Stomach (tissue), 4 donors: ENCODE measurements around the gene PCSK7.

Experiments used
- CTCF ChIP-seq, 7 experiments: fragments of 450-650 bp in 4 of 7; fragments of 200-600 bp in 3 of 7; sonication (generic) in 3 of 7; IDR thresholded peaks; one replicate each; pipeline ENCODE4 v1.5.1; 2016 to 2019; ENCODE audit warnings: antibody characterized with exemption in 7 of 7, control low read depth in 2 of 7, mild to moderate bottlenecking in 1 of 7
- EP300 ChIP-seq: sonication (generic); formaldehyde crosslinking; IDR thresholded peaks from one replicate; pipeline ENCODE4 v1.6.1; 2017; ENCODE audit warnings: antibody characterized with exemption
- POLR2AphosphoS5 ChIP-seq, 3 donors: sonication (generic); formaldehyde crosslinking; IDR thresholded peaks; one replicate each; pipeline ENCODE4 v1.6.1; 2016; ENCODE audit warnings: antibody characterized with exemption in 3 of 3

- no peak for TF ChIP-seq EP300
- TF ChIP-seq POLR2AphosphoS5 (IDR thresholded peaks at IDR 0.05) = no peak
- TF ChIP-seq CTCF (IDR thresholded peaks at IDR 0.05) = no peak
Measured at GRCh38 chr11:117175104-117175503, 56.8 kb downstream of the PCSK7 start.
